GM21447 (cell line): ENCODE measurements around the gene DEFB129.
"Not testable (repeated sequence)": the region's sequence is repeated elsewhere in the genome, so short reads cannot be mapped to it uniquely, and the experiment has no call there.

Source experiments
- ATAC-seq: cut with Tn5 transposase; IDR thresholded peaks from one replicate; pipeline ENCODE4 v1.9.1; 2021; ENCODE audit not compliant: unreplicated experiment

The DEFB129 gene, protein sequence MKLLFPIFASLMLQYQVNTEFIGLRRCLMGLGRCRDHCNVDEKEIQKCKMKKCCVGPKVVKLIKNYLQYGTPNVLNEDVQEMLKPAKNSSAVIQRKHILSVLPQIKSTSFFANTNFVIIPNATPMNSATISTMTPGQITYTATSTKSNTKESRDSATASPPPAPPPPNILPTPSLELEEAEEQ

GRCh38 chr20:226958-227357 is at the start of gene DEFB129:
DEFB129 (plus strand) TSS chr20:227258; CDS start chr20:227289, 31 bp downstream.
- no peak for ATAC-seq

- no peak for ATAC-seq
Observed at GRCh38 chr20:184288-184687, 42.8 kb upstream of the DEFB129 start.

GRCh38 chr20:187733-188132 is 39.3 kb upstream of the DEFB129 start:
- no peak for ATAC-seq

- ATAC-seq = no peak
Observed at GRCh38 chr20:189611-190010, 37.4 kb upstream of the DEFB129 start, which contains the start of gene DEFB128. DEFB128 (minus strand) TSS chr20:189711; CDS start chr20:189623, 88 bp downstream.

GRCh38 chr20:198225-198624 is 28.8 kb upstream of the DEFB129 start:
- ATAC-seq = no peak

- ATAC-seq = no peak
Observed at GRCh38 chr20:199996-200395, 27.1 kb upstream of the DEFB129 start.

GRCh38 chr20:203630-204029 is 23.4 kb upstream of the DEFB129 start:
- ATAC-seq = not testable (repeated sequence)

DNA sequence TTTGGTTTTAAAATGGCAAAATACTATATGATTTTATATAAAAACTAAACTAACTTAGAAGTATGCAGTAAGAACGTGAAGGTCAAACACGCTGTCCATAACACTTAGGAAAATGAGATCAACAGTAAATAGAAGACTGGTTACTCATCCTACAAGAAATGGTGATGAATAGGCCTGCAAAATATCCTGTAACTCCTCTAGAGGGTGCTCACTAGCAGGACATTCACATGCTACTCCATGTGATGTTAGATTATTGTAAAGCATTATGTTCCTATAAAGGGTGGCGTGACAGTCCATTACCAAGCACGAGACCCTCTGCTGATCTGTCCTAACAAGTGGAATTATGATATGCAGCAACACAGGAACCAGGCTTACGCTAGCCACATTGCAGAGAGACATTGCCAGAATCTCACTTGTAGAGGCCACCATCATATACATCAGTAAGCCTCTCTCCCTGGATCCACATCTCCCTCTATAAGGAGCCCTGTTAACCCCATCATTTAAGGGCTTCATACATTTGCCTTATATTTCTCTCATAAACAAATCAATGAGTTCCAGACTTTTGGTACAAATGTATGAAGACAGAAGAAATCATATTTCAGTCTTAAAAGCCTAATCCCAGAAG is 18.0 kb upstream of the DEFB129 start:
- no peak for ATAC-seq

GRCh38 chr20:210809-211502 is 16.1 kb upstream of the DEFB129 start:
- no peak for ATAC-seq

DNA sequence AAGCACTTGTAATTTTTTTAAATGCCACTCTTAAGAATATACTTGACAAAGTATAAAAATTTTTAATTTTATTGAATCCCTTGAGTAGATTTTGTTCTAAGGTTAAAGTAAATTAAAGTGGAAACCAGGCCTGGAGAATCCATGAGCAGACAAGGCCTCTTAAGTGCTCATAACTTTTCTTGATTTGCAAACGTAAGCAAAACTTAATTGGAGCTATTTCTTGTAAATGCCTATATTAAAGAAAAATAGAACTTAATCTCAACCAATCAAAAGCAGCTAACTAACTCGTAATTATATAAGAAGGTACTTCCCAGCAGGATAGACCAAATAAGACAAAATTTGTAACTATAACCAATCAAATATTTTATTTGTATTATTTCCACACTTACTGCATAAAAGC is 12.7 kb upstream of the DEFB129 start:
- ATAC-seq = no peak

- no peak for ATAC-seq
Observed at GRCh38 chr20:215796-216195, 11.3 kb upstream of the DEFB129 start.

- ATAC-seq = no peak
Observed at GRCh38 chr20:217266-217665, 9.8 kb upstream of the DEFB129 start.

DNA sequence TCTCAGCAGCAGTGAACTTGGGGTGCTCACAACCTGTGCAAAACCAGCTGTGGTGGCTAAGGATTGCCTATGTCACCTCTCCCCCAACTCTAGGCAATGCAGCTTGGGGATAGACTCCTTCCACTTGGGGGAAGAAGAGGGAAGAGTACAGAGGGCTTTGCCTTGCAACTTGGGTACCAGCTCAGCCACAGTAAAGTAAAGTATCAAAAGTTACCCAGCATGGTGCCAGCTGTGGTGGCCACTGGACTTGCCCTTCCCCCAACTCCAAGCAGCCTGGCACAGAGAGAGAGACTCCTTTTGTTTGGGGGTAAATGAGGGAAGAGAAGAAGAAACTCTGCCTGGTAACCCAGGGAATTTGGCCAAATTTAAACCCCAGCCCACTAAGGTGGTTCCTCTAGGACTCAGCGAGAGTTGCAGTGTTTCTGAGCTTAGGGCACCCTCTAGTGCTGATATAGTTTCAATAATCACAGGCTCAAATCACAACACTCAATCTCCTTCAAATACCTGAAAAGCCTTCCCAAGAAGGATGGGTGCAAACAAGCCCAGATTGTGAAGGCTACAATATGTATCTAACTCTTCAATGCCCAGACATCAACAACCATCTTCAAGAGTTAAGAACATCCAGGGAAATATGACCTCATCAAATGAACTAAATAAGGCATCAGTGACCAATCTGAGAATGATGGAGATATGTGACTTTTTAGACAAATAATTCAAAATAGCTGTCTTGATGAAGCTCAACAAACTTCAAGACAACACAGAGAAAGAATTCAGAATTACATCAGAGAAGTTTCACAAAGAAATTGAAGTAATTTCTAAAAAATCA is 7.6 kb upstream of the DEFB129 start:
- ATAC-seq = no peak

DNA sequence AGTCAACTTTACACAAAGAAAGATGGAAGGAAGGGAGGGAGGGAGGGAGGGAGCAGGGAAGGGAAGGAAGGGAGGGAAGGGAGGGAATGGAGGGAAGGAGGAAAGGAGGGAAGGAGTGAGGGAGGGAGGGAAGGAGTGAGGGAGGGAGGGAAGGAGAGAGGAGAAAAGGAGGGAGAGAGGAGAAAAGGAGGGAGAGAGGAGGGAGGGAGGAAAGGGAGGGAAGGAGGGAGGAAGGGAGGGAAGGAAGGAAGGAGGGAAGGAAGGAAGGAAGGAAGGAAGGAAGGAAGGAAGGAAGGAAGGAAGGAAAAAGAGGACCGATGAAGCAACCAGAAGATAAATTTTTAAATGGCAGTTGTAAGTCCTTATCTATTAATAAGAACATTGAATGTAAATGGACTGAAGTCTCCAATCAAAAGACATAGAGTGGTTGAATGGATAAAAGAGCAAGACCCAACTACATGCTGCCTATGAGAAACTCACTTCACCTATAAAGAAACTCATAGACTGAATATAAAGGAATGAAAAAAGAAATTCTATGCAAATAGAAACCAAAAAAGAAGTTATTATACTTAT is 5.7 kb upstream of the DEFB129 start:
- no peak for ATAC-seq

DNA sequence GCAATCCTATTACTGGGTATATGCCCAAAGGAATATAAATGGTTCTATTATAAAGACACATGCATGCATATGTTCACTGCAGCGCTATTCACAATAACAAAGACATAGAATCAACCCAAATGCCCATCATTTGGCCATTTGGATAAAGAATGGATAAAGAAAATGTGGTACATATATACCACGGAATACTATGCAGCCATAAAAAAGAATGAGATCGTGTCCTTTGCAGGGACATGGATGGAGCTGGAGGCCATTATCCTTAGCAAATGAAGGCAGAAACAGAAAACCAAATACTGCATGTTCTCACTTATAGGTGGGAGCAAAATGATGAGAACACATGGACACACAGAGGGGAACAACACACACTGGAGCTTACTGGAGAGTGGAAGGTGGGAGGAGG is 1.2 kb upstream of the DEFB129 start:
- not testable (repeated sequence) for ATAC-seq

- ATAC-seq = no peak
Observed at GRCh38 chr20:227439-228105, 514 bp downstream of the DEFB129 start.

DNA sequence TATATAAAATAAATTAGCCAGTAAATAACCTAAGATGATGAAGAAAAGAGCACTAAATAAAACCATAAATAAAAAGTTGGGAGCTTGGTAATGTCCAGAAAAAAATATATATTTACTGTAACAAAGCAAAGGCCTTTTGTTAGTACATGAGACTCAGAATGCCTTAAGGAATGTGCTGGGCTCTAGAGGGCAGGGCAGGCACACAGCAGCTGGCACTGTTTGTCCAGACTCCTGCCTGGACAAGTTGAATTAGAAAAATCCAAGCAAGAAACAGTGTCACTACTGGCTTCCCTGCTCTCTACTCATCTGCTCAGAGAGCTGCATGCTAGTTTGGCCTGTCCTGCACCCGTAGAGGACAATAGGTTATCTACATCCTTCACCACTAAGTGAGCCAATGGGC is 8.8 kb downstream of the DEFB129 start:
- ATAC-seq = no peak

DNA sequence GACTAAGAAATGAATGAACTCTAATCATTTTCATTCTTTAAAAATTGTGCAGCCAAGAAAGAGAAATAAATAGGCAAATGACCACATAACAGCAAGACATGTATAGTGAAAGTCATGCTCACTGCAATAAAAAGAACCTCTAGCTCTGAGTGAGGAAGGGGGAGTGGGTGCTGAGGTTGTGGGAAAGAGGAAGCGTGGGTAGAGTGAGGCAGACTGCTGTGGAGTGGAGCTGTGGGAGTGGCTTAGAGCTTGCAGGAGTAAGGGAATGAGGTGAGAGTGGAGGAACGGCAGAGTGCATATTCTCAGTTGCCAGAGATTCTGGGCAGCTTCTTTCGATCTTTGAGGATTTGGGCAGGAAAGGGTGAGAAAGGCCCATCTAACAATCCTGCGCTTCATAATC is 10.4 kb downstream of the DEFB129 start:
- peak; percentile 58 for ATAC-seq

- ATAC-seq = peak; percentile 58
Observed at GRCh38 chr20:237929-238328, 10.9 kb downstream of the DEFB129 start.

DNA sequence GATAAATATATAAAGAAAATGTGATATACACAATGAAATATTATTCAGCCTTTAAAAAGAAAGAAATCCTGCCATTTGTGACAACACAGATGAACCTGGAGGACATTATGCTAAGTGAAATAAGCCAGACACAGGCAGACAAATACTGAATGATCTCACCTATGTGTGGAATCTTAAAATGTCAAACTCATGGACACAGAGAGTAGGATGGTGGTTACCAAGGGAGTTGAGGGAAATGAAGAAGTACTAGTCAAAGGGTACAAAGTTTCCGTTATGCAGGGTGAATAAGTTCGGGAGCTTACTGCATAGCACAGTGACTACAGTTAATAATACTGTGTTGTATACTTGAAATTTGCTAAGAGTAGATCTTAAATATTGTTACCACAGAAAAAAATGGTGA is 15.8 kb downstream of the DEFB129 start:
- no peak for ATAC-seq

DNA sequence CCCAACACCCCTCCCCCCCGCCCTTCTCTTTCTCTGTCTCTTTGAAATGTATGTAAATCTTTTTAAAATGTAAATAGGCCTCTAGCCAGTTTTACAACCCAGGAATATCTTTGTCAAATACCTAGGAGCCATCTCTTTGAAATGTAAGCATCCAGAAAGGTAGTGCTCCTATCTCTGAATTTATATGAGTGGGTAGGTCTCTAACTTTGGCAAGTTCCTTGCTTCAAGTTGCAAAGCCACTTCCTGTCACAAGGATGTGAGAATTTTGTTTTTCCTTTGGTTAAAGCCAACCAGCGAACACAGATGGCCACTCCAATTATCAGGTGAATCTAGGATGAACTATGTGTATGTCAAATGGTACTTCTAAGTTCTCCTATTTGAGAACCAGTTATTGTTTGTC is 24.3 kb downstream of the DEFB129 start:
- no peak for ATAC-seq
